Hematopoietic multipotent progenitor cell treated with erythropoietin and hydrocortisone succinate and interleukin-3 and kit ligand, for 8 days (in vitro differentiated cells): ENCODE results near the gene DLG2.
"Not testable (repeated sequence)": the region's sequence is repeated elsewhere in the genome, so short reads cannot be mapped to it uniquely, and the experiment has no call there.

ENCODE experiments used
- DNase-seq: peaks from one replicate; pipeline ENCODE4 v3.0.0-alpha.2; 2015

The DLG2 gene

GRCh38 chr11:84884836-84885235 is 742.3 kb downstream of the DLG2 start:
- DNase-seq, result no peak

- no peak for DNase-seq
These were observed 745.1 kb downstream of the DLG2 start for GRCh38 chr11:84882056-84882455.

DNA sequence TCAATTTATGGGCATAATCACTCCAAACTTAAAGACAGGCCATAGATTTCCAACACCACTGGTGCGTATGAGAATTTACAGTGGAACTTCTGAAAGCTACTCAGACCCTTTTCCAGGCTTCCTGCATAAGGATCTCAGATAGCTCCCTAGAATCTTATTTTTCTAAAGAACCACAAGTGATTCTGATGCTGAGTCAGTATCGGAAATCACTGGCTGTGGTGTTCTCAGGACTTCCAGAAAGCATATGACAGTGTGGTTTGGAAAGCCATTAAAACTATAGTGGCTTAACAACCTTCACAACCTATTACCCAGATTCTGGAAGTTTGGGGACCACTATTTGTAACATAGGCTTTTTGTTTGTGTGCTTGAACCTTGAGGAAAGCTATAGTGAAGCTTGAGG is 756.0 kb downstream of the DLG2 start:
- DNase-seq, result no peak

GRCh38 chr11:84870486-84870885 is 756.7 kb downstream of the DLG2 start:
- no peak for DNase-seq

DNA sequence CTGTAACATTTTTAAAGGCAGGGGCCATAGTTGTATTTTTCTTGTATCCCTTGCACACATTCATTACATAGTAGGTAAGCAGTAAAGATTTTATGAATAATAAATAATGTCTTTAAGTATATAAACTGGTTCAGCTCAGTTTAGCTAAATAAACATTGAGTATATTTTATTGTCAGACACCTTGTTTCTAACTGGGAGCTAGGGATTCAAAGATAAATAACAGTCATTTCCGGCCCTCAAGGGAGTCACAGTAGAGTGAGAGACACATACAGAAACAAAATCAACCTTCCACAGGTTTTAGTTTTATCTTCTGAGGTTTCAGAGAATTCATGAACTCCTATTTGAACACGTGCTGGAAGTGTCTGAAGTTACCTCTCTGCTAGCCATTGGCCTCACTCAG is 760.2 kb downstream of the DLG2 start:
- DNase-seq, result no peak

DNA sequence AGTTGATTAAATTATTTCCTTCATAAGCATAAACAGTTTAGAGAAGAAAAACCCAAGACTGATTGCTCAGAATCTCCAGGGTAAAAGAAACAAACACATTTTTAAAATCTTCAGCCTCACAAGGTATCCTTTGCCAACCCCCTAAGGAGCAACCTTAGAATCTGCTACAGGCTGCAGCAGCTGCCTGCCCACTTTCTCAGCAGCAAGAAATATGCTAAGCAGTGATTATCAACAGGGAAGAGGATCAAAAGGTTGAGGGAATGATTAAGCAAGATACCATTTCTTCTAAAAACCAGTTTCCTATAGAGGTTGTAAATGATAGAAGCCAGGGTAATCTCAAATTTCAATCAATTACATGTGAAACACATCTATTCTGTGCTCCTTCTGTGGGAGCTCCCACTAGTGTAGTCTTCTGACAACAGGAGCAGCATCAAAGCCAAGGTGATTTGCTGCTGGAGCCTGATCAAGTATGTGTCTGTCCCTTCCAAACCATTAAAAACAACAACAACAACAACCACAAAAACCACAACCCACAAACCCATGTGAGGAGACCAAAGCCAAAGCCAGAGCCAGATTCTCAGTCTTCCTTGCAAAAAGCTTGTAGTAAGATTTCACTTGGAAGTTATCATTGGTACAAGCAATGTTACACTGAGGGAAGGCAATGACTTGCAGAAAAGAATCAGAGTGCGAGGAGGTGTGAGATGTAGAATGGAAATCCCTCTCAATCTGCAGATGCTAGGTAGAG is 761.2 kb downstream of the DLG2 start:
- DNase-seq, result no peak

GRCh38 chr11:84865257-84865656 is 761.9 kb downstream of the DLG2 start:
- no peak for DNase-seq

- no peak for DNase-seq
These were observed 769.4 kb downstream of the DLG2 start for GRCh38 chr11:84857746-84858145.

DNA sequence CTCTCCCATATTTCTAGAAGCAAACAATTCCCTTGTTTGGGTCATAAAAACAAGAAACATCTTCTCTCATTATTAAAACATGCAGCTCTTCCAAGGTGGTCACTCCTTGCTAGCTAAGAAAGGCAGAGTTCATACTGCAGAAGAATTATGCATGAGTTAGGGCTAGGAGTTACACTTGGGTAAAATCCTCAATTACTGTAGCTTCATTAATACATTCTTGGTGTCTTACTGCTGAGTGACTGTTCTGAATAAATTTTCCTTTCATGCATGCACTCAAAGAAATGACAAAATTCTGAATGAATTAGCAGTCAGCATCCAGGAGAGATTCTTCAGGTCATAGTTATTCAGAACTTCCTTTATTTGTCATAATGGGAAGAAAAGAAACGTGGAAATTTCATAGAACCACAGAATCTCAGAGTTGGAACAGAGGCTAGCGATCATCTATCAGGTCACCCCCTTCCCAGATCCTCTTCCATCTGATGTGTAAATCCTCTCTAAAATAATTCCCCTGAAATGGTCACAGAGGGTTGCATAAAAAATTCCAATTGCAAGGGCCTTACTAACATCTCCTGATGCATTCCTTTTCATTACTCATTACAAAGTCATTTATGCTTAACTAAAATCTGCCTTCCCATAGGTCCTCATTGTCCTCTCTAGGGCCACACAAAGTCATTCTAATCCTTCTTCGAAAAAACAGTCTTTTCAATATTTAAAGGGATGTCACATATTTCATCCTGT is 771.5 kb downstream of the DLG2 start:
- DNase-seq, result no peak

- DNase-seq, result no peak
These were observed 772.7 kb downstream of the DLG2 start for GRCh38 chr11:84854498-84854880.

- no peak for DNase-seq
These were observed 773.2 kb downstream of the DLG2 start for GRCh38 chr11:84853841-84854497.

DNA sequence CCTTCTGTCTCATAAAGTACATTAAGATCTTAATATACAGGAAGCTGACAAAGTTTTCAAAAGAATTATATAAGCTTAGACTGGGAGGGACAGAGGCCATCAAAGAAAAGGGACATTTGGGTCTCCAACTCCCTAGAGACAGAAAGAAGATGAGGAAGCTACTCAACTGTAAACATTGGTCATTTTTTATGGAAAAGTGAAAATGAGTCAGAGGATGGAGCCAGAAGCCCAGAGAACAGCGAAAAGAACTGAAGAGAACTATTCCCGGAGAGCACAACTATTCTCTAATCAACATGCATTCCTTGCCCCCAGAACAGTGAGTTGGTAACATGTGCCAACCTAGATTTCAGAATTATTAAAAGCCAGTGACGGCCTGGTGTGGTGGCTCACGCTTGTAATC is 779.3 kb downstream of the DLG2 start:
- DNase-seq, result no peak

DNA sequence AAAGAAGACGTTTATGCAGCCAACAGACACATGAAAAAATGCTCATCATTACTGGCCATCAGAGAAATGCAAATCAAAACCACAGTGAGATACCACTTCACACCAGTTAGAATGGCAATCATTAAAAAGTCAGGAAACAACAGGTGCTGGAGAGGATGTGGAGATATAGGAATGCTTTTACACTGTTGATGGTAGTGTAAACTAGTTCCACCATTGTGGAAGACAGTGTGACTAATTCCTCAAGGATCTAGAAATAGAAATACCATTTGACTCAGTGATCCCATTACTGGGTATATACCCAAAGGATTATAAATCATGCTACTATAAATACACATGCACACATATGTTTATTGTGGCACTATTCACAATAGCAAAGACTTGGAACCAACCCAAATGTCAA is 786.9 kb downstream of the DLG2 start:
- not testable (repeated sequence) for DNase-seq

DNA sequence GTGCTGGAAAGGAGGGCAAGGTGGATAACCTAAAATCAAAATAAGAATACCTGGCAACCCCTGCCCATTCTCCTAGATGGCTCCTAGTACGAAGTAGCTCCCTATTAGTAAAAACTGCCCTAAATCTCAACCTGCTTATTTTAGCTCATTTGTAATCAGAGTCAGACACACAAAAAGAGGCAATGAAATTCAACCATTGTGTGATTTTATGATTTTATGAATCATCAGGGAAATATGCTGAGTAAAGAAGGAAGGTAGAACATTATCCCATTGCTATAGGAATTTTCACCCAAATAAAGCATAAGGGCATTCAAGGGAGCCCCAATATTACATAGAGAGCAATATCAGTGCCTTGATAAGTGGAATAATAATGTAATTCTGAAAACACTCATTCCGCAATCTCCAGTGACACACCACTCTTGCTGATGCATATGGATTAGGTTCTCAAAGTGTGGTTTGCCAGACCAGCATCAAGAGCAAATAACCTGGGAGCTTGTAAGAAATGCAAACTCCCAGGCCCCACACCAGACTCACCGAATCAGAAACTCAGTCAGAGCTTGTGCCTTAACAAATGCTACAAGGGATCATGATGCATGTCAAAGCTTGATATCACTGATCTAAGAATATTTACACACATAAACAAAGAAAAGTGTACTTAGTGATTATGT is 789.6 kb downstream of the DLG2 start:
- DNase-seq, result no peak

DNA sequence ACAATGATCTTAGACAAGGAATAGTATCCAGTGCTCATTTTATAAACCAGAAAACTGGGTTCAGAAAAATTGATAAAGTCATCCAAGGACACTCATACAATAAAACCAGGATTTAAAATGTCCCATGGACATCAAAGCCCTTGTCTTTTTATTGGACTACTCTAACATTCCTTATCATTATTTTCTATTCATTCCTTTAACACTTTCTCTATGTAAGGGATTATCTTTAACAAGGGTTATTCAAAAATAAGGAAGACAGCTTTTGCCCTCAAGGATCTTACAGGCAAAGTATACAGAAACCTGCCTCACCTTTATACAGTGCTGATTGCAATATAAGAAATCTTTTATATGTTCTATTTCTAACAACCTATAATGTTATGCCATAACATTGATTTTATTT is 790.8 kb downstream of the DLG2 start:
- no peak for DNase-seq

DNA sequence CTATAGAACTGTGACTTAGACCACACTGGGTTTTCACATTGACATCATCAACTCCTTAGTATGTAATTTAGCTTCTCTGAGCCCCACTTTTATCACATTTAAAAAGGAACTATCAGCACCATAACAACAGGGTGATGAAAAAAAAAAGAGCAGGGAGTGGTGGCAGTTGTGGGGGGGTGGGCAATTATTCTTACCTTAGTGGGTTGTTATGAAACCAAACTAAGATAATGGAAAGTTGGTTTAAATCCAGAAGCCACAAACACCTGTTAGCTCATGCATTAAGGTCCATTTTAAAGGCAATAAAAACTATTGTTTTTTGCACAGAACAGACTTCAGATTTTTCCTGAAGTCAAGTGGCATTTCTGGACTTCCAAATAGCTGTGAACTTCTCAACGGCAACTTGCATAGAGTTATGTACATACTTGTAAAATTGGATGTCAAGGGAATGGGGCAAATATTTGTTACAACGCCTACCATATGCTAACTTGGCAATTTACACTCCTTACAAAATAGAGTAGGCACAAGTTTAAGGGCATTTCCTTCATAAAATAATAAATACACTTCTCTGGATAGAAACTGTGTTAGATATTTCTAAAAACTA is 793.6 kb downstream of the DLG2 start:
- DNase-seq, result no peak

- no peak for DNase-seq
These were observed 796.8 kb downstream of the DLG2 start for GRCh38 chr11:84830372-84830771.

- DNase-seq, result no peak
These were observed 798.0 kb downstream of the DLG2 start for GRCh38 chr11:84829162-84829561.

GRCh38 chr11:84828616-84829015 is 798.5 kb downstream of the DLG2 start:
- DNase-seq, result no peak

- no peak for DNase-seq
These were observed 802.0 kb downstream of the DLG2 start for GRCh38 chr11:84825106-84825660.

- no peak for DNase-seq
These were observed 802.5 kb downstream of the DLG2 start for GRCh38 chr11:84824624-84825023.

DNA sequence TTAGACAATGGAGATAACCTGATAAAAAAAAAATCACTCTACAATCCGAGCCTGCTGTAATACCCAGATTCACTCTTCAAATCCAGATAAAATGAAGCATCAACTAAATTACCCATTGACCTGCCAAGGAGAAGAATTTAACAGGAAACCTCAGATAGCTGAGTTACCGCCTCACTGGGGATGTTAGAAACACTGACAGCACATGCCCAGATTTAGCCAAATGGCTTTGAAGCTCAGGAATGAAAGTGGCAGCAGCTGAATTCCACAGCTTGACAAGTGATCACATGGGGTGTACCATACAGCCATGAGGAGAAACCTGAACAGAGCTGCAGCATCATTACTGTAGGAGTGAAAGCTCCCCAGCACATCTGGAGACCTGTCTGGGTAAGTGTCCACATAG is 807.6 kb downstream of the DLG2 start:
- no peak for DNase-seq

GRCh38 chr11:84819128-84819527 is 808.0 kb downstream of the DLG2 start:
- no peak for DNase-seq
